Measurements from ENCODE around the gene IBA57. TPM values are rescaled to one million over a fixed set of nuclear protein-coding genes. Genes with fewer than 3 reads are reported as not detected.

IBA57 gene
- polyA plus RNA-seq, 1 donor (not counting 4 experiments of a cell fraction or from before 2014, with no cell fraction given), result 1.5 TPM

DNA sequence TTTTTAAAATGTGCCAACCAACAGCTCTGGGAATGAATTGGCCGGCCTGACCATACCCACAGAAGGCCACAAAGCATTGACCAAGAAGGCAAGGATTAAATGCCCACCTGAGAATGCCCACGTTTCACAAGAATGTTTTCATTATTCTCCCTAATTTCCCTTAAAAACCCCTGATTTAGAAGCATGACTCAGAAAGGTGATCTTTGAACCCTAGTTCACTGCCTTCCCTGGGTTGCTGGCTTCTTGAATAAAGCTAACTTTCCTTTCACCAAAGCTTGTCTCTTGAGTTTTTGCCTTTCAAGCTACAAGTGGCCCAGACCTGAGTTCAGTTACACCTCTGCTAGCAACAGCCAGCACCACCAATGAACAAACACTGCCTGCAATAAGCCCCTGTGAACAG, 42.1 kb upstream of the IBA57 start:
- FAIRE-seq, result no peak
- TF ChIP-seq, protein P1, sequence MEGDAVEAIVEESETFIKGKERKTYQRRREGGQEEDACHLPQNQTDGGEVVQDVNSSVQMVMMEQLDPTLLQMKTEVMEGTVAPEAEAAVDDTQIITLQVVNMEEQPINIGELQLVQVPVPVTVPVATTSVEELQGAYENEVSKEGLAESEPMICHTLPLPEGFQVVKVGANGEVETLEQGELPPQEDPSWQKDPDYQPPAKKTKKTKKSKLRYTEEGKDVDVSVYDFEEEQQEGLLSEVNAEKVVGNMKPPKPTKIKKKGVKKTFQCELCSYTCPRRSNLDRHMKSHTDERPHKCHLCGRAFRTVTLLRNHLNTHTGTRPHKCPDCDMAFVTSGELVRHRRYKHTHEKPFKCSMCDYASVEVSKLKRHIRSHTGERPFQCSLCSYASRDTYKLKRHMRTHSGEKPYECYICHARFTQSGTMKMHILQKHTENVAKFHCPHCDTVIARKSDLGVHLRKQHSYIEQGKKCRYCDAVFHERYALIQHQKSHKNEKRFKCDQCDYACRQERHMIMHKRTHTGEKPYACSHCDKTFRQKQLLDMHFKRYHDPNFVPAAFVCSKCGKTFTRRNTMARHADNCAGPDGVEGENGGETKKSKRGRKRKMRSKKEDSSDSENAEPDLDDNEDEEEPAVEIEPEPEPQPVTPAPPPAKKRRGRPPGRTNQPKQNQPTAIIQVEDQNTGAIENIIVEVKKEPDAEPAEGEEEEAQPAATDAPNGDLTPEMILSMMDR (optimal IDR thresholded peaks at IDR 0.05 in 1 of 3, IDR thresholded peaks at IDR 0.05 in 1 of 3, conservative IDR thresholded peaks at IDR 0.05 in 1 of 3; ENCODE audit: extremely low read depth in 1 of 3, insufficient read depth in 2 of 3, low read length in 3 of 3), result no peak
- TF ChIP-seq EZH2 (IDR thresholded peaks at IDR 0.05; ENCODE audit: low read length), result no peak
- Histone ChIP-seq H3K27ac (ENCODE audit: control insufficient read depth, insufficient read depth, low read length) (no peak overlapping the region), H3K9me3 (ENCODE audit: control insufficient read depth, low read depth, low read length) (no peaks in the 10 kb centered on the region), H3K4me3 (ENCODE audit: control insufficient read depth in 2 of 3, extremely low read depth in 1 of 3, insufficient read depth in 2 of 3, low read depth in 1 of 3, low read length in 3 of 3) (no peak overlapping the region), H4K20me1 (ENCODE audit: control insufficient read depth, extremely low read depth, insufficient read depth, low read length) (no peaks in the 10 kb centered on the region), H3K4me1 (ENCODE audit: control insufficient read depth, extremely low read depth, insufficient read depth, low read length) (peaks cover 22% of the 10 kb centered on the region), H3K27me3 (ENCODE audit: control insufficient read depth, extremely low read depth, insufficient read depth, low read length) (no peaks in the 10 kb centered on the region), H2AFZ (ENCODE audit: control insufficient read depth, low read length) (no peak overlapping the region), H3K79me2 (ENCODE audit: control insufficient read depth, insufficient read depth, low read length) (peaks cover 12% of the 10 kb centered on the region), H3K4me2 (ENCODE audit: control insufficient read depth, extremely low read depth, insufficient read depth, low read depth, low read length) (no peak overlapping the region), H3K36me3 (ENCODE audit: control insufficient read depth in 2 of 2, extremely low read depth in 1 of 2, insufficient read depth in 2 of 2, low read length in 2 of 2) (no peaks in the 10 kb centered on the region), H3K9ac (ENCODE audit: control insufficient read depth, extremely low read depth, insufficient read depth, low read length) (no peak overlapping the region), H3K9me1 (ENCODE audit: control insufficient read depth, extremely low read depth, insufficient read depth, low read length) (no peaks in the 10 kb centered on the region)
- dilution Hi-C loops (cut with MboI; ENCODE audit: extremely low pct_ligation_motif_present, low sequenced_read_pairs), result no loop called here
- DNase-seq (ENCODE audit: low read depth, low spot score), result no peak

DNA sequence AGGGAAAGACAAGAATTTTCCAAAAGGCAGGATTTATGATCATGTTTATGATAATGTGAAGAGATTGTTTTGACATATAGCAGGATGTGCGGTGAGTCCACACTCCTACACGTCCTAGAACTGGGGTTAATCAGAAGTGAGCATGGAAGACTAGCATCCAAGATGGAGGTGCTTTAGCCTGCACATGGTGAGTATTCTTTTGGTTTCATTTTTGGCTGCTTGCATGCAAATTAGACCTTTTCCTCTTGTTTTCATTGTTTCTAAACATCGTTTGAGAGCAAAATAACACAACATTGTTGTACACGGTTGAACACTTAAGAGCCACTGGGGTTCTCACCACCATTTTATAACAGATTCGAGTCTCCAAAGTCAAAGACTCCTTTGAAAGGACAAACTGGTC, 40.4 kb upstream of the IBA57 start:
- Histone ChIP-seq H3K4me2 (ENCODE audit: control insufficient read depth, extremely low read depth, insufficient read depth, low read depth, low read length) (no peak overlapping the region), H3K4me3 (ENCODE audit: control insufficient read depth in 2 of 3, extremely low read depth in 1 of 3, insufficient read depth in 2 of 3, low read depth in 1 of 3, low read length in 3 of 3) (no peak overlapping the region), H3K27me3 (ENCODE audit: control insufficient read depth, extremely low read depth, insufficient read depth, low read length) (no peaks in the 10 kb centered on the region), H3K79me2 (ENCODE audit: control insufficient read depth, insufficient read depth, low read length) (no peaks in the 10 kb centered on the region), H3K9me3 (ENCODE audit: control insufficient read depth, low read depth, low read length) (no peaks in the 10 kb centered on the region), H4K20me1 (ENCODE audit: control insufficient read depth, extremely low read depth, insufficient read depth, low read length) (no peaks in the 10 kb centered on the region), H3K36me3 (ENCODE audit: control insufficient read depth in 2 of 2, extremely low read depth in 1 of 2, insufficient read depth in 2 of 2, low read length in 2 of 2) (no peaks in the 10 kb centered on the region), H3K27ac (ENCODE audit: control insufficient read depth, insufficient read depth, low read length) (no peak overlapping the region), H3K9me1 (ENCODE audit: control insufficient read depth, extremely low read depth, insufficient read depth, low read length) (no peaks in the 10 kb centered on the region), H3K4me1 (ENCODE audit: control insufficient read depth, extremely low read depth, insufficient read depth, low read length) (peaks cover 13% of the 10 kb centered on the region), H3K9ac (ENCODE audit: control insufficient read depth, extremely low read depth, insufficient read depth, low read length) (no peak overlapping the region), H2AFZ (ENCODE audit: control insufficient read depth, low read length) (no peak overlapping the region)
- dilution Hi-C loops (cut with MboI; ENCODE audit: extremely low pct_ligation_motif_present, low sequenced_read_pairs), result no loop called here
- DNase-seq (ENCODE audit: low read depth, low spot score), result no peak
- TF ChIP-seq, protein P1 (optimal IDR thresholded peaks at IDR 0.05 in 1 of 3, IDR thresholded peaks at IDR 0.05 in 1 of 3, conservative IDR thresholded peaks at IDR 0.05 in 1 of 3; ENCODE audit: extremely low read depth in 1 of 3, insufficient read depth in 2 of 3, low read length in 3 of 3), result no peak
- TF ChIP-seq EZH2 (IDR thresholded peaks at IDR 0.05; ENCODE audit: low read length), result no peak
- FAIRE-seq, result no peak

Measured in keratinocyte (primary cell).